ENCODE measurements around the gene MYBPHL.

MYBPHL gene

GRCh38 chr1:109307274-109308021 lies 637 bp upstream of the MYBPHL start (continued):
- TF ChIP-seq PRDM6 (tag by site-specific recombination; IDR thresholded peaks at IDR 0.05) (no peak), ZNF792 (tag by site-specific recombination; IDR thresholded peaks at IDR 0.05) (no peak), ZNF670 (tag by site-specific recombination; IDR thresholded peaks at IDR 0.05; ENCODE audit: low read depth) (no peak), ZNF211 (tag by site-specific recombination; IDR thresholded peaks at IDR 0.05; ENCODE audit: low read depth) (no peak), YY2 (tag by site-specific recombination; IDR thresholded peaks at IDR 0.05) (no peak), ZNF423 (tag by site-specific recombination; IDR thresholded peaks at IDR 0.05) (no peak), ZFP37 (tag by site-specific recombination; IDR thresholded peaks at IDR 0.05) (no peak), ZNF529 (tag by site-specific recombination; IDR thresholded peaks at IDR 0.05; ENCODE audit: insufficient replicate concordance) (no peak), ZSCAN4 (tag by site-specific recombination; IDR thresholded peaks at IDR 0.05) (no peak), ZSCAN16 (tag by site-specific recombination; IDR thresholded peaks at IDR 0.05) (no peak), GLIS1 (tag by site-specific recombination; IDR thresholded peaks at IDR 0.05) (peak; percentile 46; the same call in 1 of the 2 replicates), ZNF600 (tag by site-specific recombination; IDR thresholded peaks at IDR 0.05) (no peak), ZNF157 (tag by site-specific recombination; IDR thresholded peaks at IDR 0.05) (no peak), PRDM2 (tag by site-specific recombination; IDR thresholded peaks at IDR 0.05; ENCODE audit: borderline replicate concordance) (no peak), TSHZ1 (tag by site-specific recombination; IDR thresholded peaks at IDR 0.05; ENCODE audit: borderline replicate concordance) (no peak), ZNF692 (tag by site-specific recombination; IDR thresholded peaks at IDR 0.05) (no peak), ZNF707 (tag by site-specific recombination; IDR thresholded peaks at IDR 0.05) (no peak), EGR2 (tag by site-specific recombination; IDR thresholded peaks at IDR 0.05; ENCODE audit: low read depth) (no peak), ZNF791 (tag by site-specific recombination; IDR thresholded peaks at IDR 0.05) (no peak), ZNF140 (tag by site-specific recombination; IDR thresholded peaks at IDR 0.05) (no peak), REST (tag by site-specific recombination; IDR thresholded peaks at IDR 0.05) (no peak), ZNF366 (tag by site-specific recombination; conservative IDR thresholded peaks at IDR 0.05) (no peak)

Data from HEK293 (cell line).